Suprapubic skin (tissue), 4 donors: ENCODE measurements around the gene ACYP2. TPM values are rescaled to one million over a fixed set of nuclear protein-coding genes. Genes with fewer than 3 reads are reported as not detected.
"Not testable (repeated sequence)": the region's sequence is repeated elsewhere in the genome, so short reads cannot be mapped to it uniquely, and the experiment has no call there.

Experiments used
- DNase-seq, 2 donors: peaks; one replicate each; pipeline ENCODE4 v3.0.0-alpha.2; 2019; ENCODE audit warnings: low spot score in 2 of 2
- H3K27ac ChIP-seq: fragments of 200-600 bp; sonication (generic); one replicate; pipeline ENCODE4 v1.5.1; 2019
- H3K27me3 ChIP-seq: fragments of 200-600 bp; sonication (generic); one replicate; pipeline ENCODE4 v1.5.1; 2019
- H3K36me3 ChIP-seq: fragments of 200-600 bp; sonication (generic); one replicate; pipeline ENCODE4 v1.5.1; 2019
- H3K4me1 ChIP-seq: fragments of 200-600 bp; sonication (generic); one replicate; pipeline ENCODE4 v1.5.1; 2019
- H3K4me3 ChIP-seq: fragments of 200-600 bp; sonication (generic); one replicate; pipeline ENCODE4 v1.5.1; 2019; ENCODE audit warnings: mild to moderate bottlenecking
- H3K9me3 ChIP-seq: fragments of 200-600 bp; sonication (generic); one replicate; pipeline ENCODE4 v1.5.1; 2019
- EP300 ChIP-seq: sonication (generic); formaldehyde crosslinking; IDR thresholded peaks from one replicate; pipeline ENCODE4 v1.6.1; 2017; ENCODE audit warnings: antibody characterized with exemption
- POLR2A ChIP-seq, 2 donors: fragments of 450-650 bp; IDR thresholded peaks; one replicate each; pipeline ENCODE4 v1.6.1; 2017; ENCODE audit warnings: antibody characterized with exemption in 2 of 2, mild to moderate bottlenecking in 2 of 2, moderate library complexity in 2 of 2
- POLR2AphosphoS5 ChIP-seq, 3 donors: sonication (generic); formaldehyde crosslinking; IDR thresholded peaks; one replicate each; pipeline ENCODE4 v1.6.1; 2017; ENCODE audit warnings: antibody characterized with exemption in 3 of 3
- WGBS: methylation state at CpG from one replicate; pipeline ENCODE4 v1.1.5; 2018; 5-methylcytosine and 5-hydroxymethylcytosine counted together
- total RNA-seq, 4 donors: library from RNA; depleted of rRNA; stranded (reverse); fragments of >200 nt; gene quantifications; one replicate each; pipeline ENCODE4 v1.1.0, GENCODE V29; 2016
- TF ChIP-seq, protein P1 (sequence below), 2 donors: fragments of 200-600 bp in 1 of 2; fragments of 450-650 bp in 1 of 2; sonication (generic) in 1 of 2; IDR thresholded peaks; one replicate each; pipeline ENCODE4 v1.5.1; 2016 to 2019; ENCODE audit warnings: antibody characterized with exemption in 2 of 2, mild to moderate bottlenecking in 1 of 2, moderate library complexity in 1 of 2

The ACYP2 gene
- total RNA-seq, 4 donors from 2014 or later, result 9.1 to 20.2 (median 14.2) TPM

DNA sequence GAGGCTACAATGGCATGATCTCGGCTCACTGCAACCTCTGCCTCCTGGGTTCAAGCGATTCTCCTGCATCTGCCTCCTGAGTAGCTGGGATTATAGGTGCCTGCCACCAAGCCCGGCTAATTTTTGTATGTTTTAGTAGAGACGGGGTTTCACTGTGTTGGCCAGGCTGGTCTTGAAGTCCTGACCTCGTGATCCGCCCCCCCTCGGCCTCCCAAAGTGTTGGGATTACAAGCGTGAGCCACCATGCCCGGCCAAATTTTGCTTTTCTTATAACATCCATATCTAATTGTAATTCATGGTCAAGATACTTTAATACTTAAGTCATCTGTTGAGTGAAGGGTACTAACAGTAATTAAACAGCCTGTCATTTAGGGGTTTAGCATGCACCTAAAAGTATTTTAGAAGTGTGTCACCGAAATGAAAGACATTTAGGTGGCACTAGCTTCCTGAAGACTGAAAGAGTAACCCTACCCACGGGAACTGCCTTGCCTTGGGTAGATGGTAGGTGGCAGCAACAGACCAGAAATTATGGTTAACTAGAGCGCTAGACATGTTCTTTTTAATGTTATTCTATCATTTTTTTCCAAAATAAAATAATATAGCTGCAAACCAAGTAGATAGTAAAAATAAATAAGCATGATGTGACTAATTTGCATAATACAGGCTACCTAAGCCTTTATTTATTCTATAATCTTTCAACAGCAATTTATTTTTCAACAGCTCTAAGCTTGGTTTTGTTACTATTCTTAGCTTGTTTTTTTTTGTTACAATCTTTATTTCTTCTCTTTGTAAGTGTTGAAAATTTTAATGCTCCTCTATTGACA lies 8.6 kb upstream of the ACYP2 start:
- Histone ChIP-seq H3K27ac (no peak overlapping the region), H3K27me3 (no peaks in the 10 kb centered on the region), H3K4me3 (no peak overlapping the region), H3K9me3 (no peaks in the 10 kb centered on the region), H3K36me3 (no peaks in the 10 kb centered on the region), H3K4me1 (peaks cover 10% of the 10 kb centered on the region)
- no peak for DNase-seq
- no peak for TF ChIP-seq POLR2AphosphoS5 (IDR thresholded peaks at IDR 0.05)
- TF ChIP-seq, protein P1, sequence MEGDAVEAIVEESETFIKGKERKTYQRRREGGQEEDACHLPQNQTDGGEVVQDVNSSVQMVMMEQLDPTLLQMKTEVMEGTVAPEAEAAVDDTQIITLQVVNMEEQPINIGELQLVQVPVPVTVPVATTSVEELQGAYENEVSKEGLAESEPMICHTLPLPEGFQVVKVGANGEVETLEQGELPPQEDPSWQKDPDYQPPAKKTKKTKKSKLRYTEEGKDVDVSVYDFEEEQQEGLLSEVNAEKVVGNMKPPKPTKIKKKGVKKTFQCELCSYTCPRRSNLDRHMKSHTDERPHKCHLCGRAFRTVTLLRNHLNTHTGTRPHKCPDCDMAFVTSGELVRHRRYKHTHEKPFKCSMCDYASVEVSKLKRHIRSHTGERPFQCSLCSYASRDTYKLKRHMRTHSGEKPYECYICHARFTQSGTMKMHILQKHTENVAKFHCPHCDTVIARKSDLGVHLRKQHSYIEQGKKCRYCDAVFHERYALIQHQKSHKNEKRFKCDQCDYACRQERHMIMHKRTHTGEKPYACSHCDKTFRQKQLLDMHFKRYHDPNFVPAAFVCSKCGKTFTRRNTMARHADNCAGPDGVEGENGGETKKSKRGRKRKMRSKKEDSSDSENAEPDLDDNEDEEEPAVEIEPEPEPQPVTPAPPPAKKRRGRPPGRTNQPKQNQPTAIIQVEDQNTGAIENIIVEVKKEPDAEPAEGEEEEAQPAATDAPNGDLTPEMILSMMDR (IDR thresholded peaks at IDR 0.05), result peak; percentile 46
- WGBS, result 66% methylated on average over 12 of the region's 12 CpGs

DNA sequence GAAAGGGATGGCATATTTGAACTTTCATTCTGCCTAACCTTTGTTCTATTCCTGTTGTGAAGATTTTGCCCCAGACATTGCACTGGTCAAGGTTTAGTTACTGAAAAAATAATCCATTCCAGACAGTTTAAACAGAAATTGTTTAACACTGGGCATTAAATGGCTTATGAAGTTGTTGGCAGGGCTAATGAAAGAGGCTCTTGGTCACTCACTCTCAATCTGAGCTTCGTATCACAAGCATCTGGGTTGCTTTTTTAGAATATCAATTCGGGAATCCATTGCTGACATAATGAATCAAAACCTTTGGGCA lies 8.0 kb upstream of the ACYP2 start:
- H3K27ac ChIP-seq, result no peak overlapping the region
- DNase-seq, result no peak
- WGBS, result 82% methylated on average over 2 of the region's 2 CpGs
- TF ChIP-seq EP300 (no peak), POLR2AphosphoS5 (IDR thresholded peaks at IDR 0.05) (no peak), POLR2A (IDR thresholded peaks at IDR 0.05) (no peak)
- TF ChIP-seq, protein P1 (IDR thresholded peaks at IDR 0.05), result no peak
- no peaks in the 10 kb centered on the region for H3K27me3 ChIP-seq
- H3K4me3 ChIP-seq, result no peak overlapping the region
- H3K36me3 ChIP-seq, result no peaks in the 10 kb centered on the region
- no peaks in the 10 kb centered on the region for H3K9me3 ChIP-seq
- H3K4me1 ChIP-seq, result peaks cover 10% of the 10 kb centered on the region

DNA sequence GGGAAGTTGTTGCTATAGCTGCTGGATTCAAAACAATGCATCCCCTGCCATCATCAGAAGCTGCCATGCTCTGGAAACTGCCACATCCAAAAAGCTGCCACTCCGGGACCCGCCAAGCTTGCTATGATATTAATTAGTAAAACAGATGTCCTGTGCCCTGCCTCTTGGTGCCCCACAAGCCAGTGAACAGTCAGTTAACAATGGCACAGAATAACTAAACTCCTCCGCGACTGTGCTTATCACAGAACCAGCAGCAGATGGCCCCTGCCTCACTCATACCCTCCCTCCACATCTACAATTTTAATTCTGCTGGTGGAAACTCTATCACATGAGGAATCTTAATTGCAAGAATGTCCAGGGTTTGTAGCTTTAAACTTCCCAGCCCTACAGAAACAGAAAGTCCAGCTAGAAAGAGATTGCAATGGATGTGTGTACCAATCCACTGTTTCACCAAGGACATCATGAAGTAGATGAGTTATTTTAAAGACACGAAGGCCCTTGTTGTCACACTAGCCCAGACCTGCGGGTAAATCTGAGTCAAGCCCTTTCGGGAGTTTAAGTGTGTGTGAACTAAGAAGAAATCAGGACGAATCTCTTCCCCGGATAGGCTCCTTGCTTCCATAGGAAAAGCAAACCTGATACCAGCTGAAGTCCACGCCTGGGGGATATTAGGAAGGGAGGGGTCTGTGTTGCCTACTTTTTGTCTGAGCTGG lies 7.4 kb upstream of the ACYP2 start:
- no peaks in the 10 kb centered on the region for H3K27me3 ChIP-seq
- TF ChIP-seq, protein P1 (IDR thresholded peaks at IDR 0.05), result no peak
- TF ChIP-seq POLR2A (IDR thresholded peaks at IDR 0.05) (no peak), EP300 (no peak), POLR2AphosphoS5 (IDR thresholded peaks at IDR 0.05) (no peak)
- no peak overlapping the region for H3K27ac ChIP-seq
- H3K9me3 ChIP-seq, result no peaks in the 10 kb centered on the region
- no peak overlapping the region for H3K4me3 ChIP-seq
- H3K4me1 ChIP-seq, result peaks cover 10% of the 10 kb centered on the region
- 74% methylated on average over 10 of the region's 10 CpGs for WGBS
- no peak for DNase-seq
- H3K36me3 ChIP-seq, result no peaks in the 10 kb centered on the region

DNA sequence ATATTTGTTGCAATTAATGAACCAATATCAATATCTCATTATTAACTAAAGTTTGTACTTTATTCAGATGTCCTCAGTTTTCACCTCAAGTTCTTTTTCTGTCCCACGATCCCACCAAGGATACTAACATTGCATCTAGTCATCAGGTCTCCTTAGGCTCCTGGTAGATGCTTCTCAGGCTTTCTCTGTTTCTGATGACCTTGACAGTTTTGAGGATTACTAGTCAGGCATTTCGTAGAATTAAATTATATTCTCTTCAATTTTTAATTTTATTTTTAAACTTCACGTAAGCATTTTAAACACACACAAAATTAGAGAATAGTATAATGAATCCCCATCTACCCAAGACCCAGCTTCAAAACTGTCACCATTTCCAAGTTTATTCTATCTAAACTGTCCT lies 5.6 kb upstream of the ACYP2 start:
- no peaks in the 10 kb centered on the region for H3K9me3 ChIP-seq
- TF ChIP-seq EP300 (no peak), POLR2AphosphoS5 (IDR thresholded peaks at IDR 0.05) (no peak), POLR2A (IDR thresholded peaks at IDR 0.05) (no peak)
- TF ChIP-seq, protein P1 (IDR thresholded peaks at IDR 0.05), result no peak
- DNase-seq, result no peak
- no peaks in the 10 kb centered on the region for H3K36me3 ChIP-seq
- no peak overlapping the region for H3K4me3 ChIP-seq
- 93% methylated on average over 3 of the region's 3 CpGs for WGBS
- H3K27ac ChIP-seq, result no peak overlapping the region
- H3K27me3 ChIP-seq, result no peaks in the 10 kb centered on the region
- H3K4me1 ChIP-seq, result peaks cover 5% of the 10 kb centered on the region

DNA sequence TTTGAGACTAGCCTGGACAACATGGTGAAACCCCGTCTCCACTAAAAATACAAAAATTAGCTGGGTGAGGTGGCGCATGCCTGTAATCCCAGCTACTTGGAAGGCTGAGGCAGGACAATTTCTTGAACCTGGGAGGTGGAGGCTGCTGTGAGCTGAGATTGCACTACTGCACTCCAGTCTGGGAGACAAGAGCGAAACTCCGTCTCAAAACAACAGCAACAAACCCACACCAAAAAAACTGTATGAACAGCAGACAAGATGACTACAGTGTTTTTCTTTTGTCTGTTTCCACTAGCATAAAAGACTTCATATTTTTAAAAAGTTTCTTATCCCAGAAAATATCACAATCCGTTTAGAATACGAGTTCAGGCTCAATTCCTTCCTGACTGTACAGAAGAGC lies 936 bp upstream of the ACYP2 start:
- not testable (repeated sequence) for H3K36me3 ChIP-seq, H3K4me3 ChIP-seq, H3K9me3 ChIP-seq, H3K27me3 ChIP-seq, DNase-seq
- Histone ChIP-seq H3K27ac (peak overlapping the region; percentile 100), H3K4me1 (peaks cover 10% of the 10 kb centered on the region)
- 90% methylated on average over 6 of the region's 6 CpGs for WGBS
